Anterior cingulate cortex (tissue), 58 donors: ENCODE results near the gene GOLT1B.
A peak's percentile ranks its signal among the peaks of the same experiment; 100 is the strongest.
"Not testable (repeated sequence)": the region's sequence is repeated elsewhere in the genome, so short reads cannot be mapped to it uniquely, and the experiment has no call there.

Source experiments
- DNase-seq, 58 donors: peaks; one replicate each; lab custom pipeline; 2025; lab: John Stamatoyannopoulos, UW

Gene GOLT1B, protein sequence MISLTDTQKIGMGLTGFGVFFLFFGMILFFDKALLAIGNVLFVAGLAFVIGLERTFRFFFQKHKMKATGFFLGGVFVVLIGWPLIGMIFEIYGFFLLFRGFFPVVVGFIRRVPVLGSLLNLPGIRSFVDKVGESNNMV

DNA sequence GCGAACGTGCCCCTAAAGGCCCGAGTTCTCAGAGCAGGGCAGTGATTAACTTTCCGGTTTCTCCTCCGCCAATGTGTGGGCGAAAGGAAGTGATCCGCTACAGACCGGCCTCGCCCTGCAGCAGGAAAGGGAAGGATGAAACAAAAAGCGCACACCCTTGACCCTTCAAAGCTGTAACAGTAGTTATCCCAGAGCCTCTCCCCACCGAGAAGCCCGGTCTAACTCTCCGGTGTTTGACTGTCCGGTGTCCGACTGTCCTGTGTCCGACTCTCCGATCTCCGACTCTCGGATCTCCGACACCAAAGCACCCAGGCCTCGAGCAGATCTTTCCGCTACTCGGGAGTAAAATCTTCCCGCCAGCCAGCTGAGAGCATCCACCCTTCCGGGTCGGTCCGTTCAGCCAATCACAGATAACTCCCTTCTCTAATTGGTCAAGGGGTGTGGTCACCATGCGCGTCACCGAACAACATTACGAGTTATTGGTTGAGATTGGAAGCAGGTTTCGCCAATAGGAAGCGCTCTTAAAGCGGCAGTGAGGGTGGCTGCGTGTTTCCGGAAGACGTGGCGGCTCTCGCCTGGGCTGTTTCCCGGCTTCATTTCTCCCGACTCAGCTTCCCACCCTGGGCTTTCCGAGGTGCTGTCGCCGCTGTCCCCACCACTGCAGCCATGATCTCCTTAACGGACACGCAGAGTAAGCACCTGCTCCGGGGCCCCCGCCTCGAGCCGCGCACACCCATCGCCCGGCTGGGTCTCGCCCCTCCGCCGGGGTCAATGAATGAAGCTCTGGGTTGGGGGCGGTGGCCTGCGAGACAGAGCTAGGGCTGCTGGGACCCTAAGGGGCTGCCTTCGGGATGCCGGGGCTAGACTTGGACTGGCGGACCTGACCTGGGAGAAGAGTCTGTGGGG is at the start of gene GOLT1B, which contains the start of gene RECQL:
Gene GOLT1B (plus strand): TSS at position 532 of the 906 bp plus-strand sequence. CDS start 135 bp downstream, at position 667.
Gene RECQL (minus strand): TSS at position 378 of the 906 bp plus-strand sequence. CDS start 2,065 bp downstream, outside the sequence.
- DNase-seq: peak; percentile 32 to 98 (median 91)

DNA sequence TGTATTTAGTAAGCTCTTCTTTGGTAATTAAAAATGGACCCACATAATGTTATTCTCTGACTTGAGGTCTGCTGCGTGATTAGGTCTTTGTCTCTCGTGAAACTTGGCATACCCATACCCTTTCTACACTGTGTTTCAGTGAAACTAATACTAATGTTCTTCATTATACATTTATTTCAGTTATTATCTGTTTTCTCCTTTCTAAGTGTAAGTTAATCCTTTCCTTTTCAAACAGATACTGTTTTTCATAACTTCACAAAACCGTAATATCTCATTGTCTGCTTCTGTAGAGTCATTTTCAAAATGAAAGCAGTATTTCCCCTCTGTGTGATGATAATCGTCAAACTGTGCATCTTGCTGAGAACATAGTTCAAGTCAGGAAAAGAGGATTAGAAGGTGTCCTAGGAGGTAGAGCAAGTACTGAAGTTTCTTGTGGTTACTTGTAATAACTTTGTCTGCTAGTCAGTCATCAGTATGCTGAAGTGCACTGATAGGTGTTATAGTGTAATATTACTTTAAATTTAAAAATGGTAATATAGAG is 48.2 kb upstream of the GOLT1B start:
- DNase-seq: no peak

DNA sequence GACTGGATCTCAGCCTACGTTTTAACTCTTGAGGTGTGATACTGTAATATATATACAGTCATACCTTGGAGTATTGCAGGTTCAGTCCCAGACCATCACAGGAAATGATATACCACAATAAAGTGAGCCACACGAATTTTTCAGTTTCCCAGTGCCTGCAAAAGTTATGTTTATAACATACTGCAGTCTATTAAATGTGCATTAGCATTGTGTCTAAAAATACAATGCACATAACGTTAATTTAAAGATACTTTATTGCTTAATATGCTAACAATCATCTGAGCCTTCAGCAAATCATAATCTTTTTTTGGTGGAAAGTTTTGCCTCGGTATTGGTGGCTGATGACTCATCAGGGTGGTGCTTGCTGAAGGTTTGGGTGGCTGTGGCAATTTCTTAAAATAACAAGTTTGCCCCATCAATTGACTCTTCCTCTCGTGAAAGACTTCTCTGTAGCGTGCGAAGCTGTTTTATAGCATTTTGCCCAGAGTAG is 45.3 kb upstream of the GOLT1B start:
- DNase-seq: no peak

DNA sequence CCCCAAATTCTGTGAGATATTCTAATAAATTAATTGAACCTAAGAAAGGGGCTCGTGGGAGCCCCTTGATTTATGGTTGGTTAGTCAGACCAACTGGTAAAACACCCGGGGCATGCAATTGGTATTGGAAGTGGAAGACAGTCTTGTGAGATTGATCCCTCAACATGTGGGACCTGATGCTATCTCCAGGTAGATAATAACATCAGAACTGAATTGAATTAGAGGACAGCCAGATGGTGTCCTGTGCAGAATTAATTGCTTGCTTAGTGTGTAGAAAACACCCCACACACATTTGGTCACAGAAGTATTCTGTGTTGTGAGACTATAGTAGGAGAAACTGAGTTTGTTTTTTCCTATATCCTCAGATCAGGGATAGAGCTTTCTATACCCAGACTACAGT is 42.1 kb upstream of the GOLT1B start:
- DNase-seq: no peak

DNA sequence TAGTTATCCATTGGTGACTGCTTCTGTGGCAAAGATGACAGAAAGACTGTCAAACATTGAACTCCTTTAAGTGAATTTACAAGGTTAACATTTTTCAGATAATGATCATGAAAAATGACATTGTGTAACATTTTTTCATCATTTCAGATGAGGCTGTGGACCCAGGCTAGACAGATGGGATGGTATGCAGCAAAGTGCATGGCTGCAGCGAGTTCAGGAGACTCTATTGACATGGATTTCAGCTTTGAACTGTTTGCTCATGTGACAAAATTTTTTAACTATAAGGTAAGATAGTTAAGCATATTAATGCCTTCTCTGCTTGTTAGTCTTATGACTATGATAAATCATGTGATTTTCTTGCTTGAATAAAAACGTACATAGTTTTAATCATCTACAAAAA is 34.3 kb upstream of the GOLT1B start:
- not testable (repeated sequence) for DNase-seq

DNA sequence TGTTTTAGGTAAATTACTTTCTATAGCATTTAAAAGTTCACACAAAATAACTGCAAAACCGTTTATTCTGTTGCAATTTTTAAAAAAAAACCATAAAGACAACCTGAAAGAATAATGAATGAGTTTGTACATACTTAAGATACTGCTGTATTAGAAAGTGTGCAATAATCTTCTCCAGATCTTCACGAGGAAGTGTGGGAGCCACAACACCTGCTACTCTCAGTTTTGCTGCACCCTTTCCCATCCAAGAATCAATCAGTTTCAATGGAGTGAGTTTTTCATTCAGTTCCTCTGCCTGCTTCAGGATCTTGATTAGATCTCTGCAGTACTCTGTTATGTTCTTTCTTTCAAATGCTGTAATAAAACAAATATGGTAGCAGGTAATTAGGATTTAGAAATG is 30.3 kb upstream of the GOLT1B start:
- DNase-seq: no peak

DNA sequence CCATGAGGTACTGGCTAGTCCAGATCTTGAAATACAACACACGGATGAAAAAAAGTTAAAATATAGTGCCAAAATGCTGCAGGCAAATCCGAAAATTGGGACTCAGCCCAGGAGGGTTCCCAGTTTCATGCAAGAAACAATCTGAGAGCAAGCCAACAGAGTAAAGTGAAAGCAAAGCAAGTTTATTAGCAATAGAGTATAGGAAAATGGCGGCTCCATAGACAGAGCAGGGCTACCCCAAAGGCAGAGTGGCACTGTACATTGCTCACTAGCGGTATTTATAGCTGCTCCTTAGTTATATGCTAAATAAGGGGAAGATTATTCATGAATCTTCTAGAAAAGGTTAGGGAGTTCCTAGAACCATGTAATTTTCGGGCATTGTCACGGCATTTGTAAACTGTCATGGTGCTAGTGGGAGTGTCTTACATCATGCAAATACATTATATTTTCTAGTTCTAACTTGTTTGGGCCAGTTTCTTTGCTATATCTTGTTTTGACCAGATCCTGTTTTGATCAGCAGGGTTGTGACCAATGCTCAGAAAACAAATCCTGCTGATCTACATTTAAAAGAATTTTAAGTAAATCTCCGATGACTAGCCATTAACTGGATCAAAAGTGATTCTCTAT is 29.3 kb upstream of the GOLT1B start:
- no peak for DNase-seq

DNA sequence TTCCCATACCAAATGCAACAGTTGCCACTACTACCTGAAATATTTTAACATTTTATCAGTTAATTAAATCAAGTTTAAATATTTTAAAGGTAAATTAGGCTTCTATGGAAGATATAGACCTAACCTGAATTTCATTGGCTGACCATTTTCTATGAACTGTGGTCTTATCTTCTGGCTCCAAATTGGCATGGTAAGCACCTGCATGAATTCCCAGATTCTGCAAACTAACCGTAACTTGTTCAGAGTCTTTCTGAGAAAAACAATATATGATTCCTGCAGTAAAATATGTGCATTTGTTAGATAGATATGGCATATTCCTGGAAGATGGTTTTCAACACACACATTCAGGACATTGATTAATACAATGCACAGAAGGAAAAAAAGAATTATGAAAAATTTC is 26.0 kb upstream of the GOLT1B start:
- DNase-seq: no peak

DNA sequence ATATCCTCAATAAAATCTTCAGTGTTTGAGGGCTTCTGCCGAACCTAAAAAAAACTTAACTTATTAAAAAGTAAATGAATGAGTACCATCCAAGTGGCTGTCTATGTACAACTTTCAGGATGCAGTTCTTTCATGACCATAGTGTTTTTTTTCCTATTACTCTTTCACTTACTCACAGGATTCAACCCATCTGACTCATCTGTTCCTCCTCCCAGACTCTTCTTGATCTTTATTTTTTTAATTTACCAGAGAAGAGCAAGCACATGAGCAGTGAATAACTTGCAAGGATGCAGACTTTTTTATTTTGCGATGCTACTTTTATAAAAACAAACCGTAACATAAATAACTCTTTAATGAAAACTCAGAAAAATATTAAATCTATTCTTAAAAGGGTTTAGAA is 24.6 kb upstream of the GOLT1B start:
- no peak for DNase-seq

DNA sequence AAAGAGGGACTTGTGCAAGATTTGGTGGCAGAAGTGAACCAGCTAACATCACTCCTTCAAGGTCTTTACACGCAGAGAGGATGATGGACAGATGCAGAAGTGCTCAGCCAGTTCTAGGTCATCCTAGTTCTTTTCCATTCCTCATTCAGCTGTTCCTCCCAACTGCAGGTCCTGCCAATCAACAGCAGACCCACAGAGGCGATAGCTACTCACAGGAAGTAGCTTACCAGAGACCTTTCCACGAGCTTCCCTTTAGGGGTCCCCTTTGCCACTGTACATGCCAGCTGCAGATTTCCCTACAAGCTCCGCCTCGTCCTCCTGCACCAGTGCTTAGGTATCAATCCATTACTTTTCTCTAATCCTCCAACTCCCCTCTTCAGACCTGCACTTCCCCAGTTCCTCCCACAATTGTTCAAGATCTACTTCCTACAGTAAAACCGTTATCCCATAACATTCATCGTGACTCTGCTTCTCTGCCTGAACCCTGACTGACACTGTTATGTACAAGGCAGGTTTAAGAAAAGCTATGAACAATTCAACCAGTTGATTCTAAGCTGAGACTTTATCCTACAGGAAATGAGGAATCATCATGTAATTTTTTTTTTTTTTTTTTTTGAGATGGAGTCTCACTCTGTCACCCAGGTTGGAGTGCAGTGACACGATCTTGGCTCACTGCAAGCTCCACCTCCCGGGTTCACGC is 22.7 kb upstream of the GOLT1B start:
- no peak for DNase-seq

DNA sequence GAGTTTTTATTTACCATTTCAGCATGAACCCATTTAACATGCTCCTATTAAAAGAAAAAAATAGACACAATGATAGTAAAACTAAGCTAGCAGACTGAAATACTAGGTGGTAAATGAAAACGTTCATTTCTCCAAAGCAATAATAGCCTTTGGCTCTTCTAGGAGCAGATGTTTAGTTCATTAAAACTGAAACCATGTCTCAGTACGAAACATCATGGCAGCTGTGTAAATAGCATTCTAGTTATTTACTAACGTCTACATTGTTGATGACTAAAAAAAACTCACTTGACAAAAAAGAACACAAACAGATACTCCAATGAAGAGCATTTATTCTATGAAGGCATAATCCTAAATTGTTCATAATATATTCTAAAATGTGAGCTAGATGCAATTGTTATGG is 18.1 kb upstream of the GOLT1B start:
- no peak for DNase-seq

DNA sequence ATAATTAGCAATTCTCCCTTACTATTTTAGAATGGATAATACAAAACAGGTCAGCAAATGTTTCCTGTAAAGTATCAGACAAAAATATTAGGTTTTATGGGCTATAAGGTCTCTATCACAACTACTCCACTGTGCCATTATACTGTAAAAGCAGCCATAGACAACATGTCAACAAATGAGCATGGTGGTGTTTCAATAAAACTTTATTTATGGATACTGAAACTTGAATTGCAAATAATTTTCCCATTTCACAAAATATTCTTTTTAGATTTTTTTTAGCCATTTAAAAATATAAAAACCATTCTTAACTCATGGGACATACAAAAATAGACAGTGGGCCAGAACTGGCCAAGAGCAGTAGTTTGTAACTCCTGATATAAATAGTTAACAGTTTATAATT is 15.6 kb upstream of the GOLT1B start:
- DNase-seq: no peak

DNA sequence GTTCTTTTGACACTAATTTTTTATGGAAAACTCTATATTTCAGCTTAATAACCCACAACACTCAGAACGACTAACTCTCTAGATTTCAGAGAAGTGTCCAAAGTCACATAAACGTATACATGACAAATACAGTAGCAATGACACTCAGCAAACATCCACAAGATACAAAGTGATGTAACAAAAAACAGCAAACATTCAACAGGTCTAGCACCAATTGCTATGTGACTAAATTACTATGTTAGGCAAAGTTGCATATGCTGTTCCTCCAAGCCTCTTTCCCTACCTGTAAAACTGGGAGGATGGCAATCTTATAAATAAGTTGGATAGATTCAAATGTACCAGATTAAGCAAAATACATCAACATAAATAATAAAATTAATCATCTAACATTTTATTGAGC is 1.8 kb upstream of the GOLT1B start:
- DNase-seq: no peak

DNA sequence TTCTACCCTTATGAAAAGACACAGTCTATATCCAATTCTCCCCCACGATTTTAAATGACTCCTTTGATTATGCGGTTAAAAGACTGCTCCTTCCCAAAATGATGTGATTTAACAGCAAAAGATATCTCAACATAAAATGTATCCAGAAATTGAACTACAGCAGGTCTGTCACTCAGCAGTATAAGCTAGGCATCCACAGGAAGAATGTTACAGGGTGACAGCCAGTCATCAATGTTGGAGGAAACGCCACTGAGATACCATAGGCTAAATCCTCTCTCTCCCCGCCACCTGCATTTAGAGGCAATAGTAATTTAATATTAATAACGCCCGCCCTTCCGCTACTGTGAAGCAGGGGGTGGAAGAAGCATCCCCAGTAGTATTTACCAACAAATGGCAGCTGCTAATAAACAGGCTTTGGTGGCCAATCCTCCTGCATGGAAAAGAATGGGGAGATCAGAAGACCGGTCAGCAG is 767 bp upstream of the GOLT1B start:
- no peak for DNase-seq

DNA sequence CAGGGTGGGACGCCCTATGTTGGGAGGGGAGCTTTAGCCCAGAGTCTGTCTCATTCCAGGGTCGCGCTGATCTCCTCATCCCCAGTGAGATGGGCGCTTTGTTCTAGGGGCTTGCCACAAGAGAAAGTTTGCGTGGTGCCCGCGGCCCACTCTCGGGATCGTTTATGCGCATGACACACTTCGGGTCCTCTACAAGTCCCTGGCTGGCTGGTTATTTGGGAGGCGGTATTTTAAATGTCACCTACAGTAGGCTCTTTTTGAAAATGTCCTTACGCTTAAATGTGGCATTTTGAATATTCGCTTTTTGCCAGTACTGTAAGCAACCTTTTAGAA is 541 bp downstream of the GOLT1B start:
- DNase-seq: peak in 19 of 58 donors; percentile 7 to 52 (median 27)

DNA sequence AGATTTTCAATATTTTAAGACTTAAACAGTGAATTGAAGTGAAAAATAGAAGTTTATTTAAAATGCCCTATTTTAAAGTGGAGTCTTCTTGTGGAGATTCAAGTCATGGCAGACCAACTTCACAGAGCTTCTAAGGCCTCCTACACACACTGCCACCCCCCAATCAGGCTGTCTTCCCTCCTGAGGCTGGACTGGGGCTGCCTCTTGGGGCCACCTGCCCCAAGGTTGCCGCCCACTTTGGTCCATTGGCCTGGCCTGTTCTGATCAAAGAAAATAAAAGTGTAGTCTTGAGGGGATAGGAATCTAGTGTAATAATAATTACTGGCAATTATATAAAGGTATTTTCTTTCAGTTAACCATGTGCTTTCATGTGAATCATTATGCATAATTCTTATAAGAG is 1.3 kb downstream of the GOLT1B start:
- no peak for DNase-seq

DNA sequence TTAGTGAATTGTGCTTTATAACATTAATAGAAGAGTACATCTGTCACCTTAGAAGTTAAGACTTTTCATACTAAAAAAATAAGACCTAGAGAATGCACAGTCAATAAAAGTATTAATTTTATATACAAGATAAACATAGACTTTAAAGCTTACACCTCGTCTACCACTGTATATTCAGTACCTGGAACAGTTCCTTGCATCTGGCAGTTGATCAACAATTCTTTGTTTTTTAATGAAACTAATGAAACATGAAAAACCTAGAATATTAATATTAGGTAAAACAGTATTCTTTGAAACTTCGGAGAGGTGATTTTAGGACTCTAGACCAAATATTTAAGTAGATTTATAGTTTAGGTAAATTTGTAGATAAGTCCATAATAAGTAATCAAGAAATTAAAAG is 4.3 kb downstream of the GOLT1B start:
- no peak for DNase-seq

DNA sequence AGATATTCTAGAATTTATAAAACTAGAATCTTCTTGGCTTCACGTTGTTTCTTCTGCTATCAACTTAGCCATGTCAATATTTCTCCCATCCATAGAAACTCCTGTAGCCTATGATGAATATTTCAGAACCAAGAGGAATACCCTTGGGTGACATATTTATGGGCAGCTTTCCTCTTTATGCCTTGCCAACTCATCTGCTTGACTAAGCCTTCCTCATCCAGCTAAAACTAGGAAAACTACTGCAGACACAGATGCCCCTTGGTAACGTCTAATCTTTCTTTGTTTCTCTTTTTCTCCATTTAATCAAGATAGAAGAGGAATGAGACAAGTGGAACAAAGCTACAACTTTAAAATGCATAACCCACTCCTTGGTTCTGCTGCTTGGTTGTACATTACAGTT is 6.3 kb downstream of the GOLT1B start:
- DNase-seq: no peak

DNA sequence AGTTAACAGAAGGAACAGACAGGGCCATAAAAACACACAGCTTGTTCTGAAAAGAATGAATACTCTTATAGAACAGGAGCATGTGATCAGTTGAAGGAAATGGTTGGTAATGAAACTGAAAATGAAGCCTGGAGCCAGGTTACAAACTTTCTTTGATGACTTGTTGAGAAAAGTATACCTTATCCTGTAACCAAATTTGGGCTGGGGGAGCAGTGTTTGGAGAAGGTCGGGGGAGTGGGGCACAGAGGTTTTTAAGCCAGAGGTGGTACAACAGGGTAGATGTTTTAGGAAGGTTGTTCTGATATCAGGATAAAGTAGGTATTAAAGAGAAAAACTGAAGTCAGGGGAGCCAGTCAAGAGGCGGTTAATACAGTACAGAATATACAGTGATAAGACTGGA is 8.2 kb downstream of the GOLT1B start:
- no peak for DNase-seq

DNA sequence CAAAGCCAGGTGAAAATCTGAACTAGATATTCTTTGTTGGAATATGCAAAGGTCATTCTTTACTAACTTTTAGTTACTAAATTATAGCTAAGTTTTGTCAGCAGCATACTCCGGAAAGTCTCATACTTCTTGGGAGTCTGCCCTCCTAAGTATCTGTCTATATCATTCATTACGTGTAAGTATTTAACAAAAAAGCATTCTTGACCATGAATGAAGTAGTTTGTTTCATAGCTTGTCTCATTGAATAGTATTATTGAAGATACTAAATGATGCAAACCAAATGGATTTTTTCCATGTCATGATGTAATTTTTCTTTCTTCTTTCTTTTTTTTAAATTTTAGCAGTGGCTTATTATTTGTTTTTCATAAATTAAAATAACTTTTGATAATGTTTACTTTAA is 14.7 kb downstream of the GOLT1B start:
- no peak for DNase-seq
